ENCODE data around the gene ZBP1. TPM values are rescaled to one million over a fixed set of nuclear protein-coding genes. Genes with fewer than 3 reads are reported as not detected.
A peak's percentile ranks its signal among the peaks of the same experiment; 100 is the strongest.

Gene ZBP1
- total RNA-seq, 6 donors from 2014 or later, result 3.2 to 9.4 (median 4.8) TPM

- DNase-seq (no peak), ATAC-seq (ENCODE audit: low FRiP score in 2 of 2) (no peak)
- H3K4me1 ChIP-seq, result no peaks in the 10 kb centered on the region
- no peak overlapping the region for H3K27ac ChIP-seq
- WGBS, 2 donors, result 85 to 90% methylated on average over 11 of the region's 11 CpGs
- H3K4me3 ChIP-seq, result no peak overlapping the region
- H3K36me3 ChIP-seq, result no peaks in the 10 kb centered on the region
- H3K9me3 ChIP-seq, result no peaks in the 10 kb centered on the region
- no peak for TF ChIP-seq POLR2AphosphoS5 (IDR thresholded peaks at IDR 0.05)
- no peak for TF ChIP-seq CTCF (IDR thresholded peaks at IDR 0.05)
- TF ChIP-seq EP300 (IDR thresholded peaks at IDR 0.05), result no peak
- TF ChIP-seq POLR2A (IDR thresholded peaks at IDR 0.05), result no peak
- H3K27me3 ChIP-seq, result no peaks in the 10 kb centered on the region
These were observed 55.1 kb downstream of the ZBP1 start for GRCh38 chr20:57564951-57565642.

GRCh38 chr20:57564180-57564802 lies 55.9 kb downstream of the ZBP1 start:
- H3K4me1 ChIP-seq, result no peaks in the 10 kb centered on the region
- whole genome bisulfite sequencing, 2 donors, result 83 to 88% methylated on average over 13 to 14 of the region's 14 CpGs
- no peak overlapping the region for H3K27ac ChIP-seq
- H3K27me3 ChIP-seq, result no peaks in the 10 kb centered on the region
- H3K9me3 ChIP-seq, result no peaks in the 10 kb centered on the region
- H3K36me3 ChIP-seq, result no peaks in the 10 kb centered on the region
- no peak overlapping the region for H3K4me3 ChIP-seq
- TF ChIP-seq POLR2AphosphoS5 (IDR thresholded peaks at IDR 0.05) (no peak), CTCF (IDR thresholded peaks at IDR 0.05) (no peak), POLR2A (IDR thresholded peaks at IDR 0.05) (no peak), EP300 (IDR thresholded peaks at IDR 0.05) (no peak)
- ATAC-seq (ENCODE audit: low FRiP score in 2 of 2) (no peak), DNase-seq (no peak)

GRCh38 chr20:57563522-57563921 lies 56.7 kb downstream of the ZBP1 start:
- Histone ChIP-seq H3K27ac (no peak overlapping the region), H3K9me3 (no peaks in the 10 kb centered on the region), H3K36me3 (no peaks in the 10 kb centered on the region), H3K4me1 (no peaks in the 10 kb centered on the region), H3K27me3 (no peaks in the 10 kb centered on the region), H3K4me3 (no peak overlapping the region)
- ATAC-seq (ENCODE audit: low FRiP score in 2 of 2) (no peak), DNase-seq (no peak)
- TF ChIP-seq CTCF (IDR thresholded peaks at IDR 0.05) (no peak), EP300 (IDR thresholded peaks at IDR 0.05) (no peak)
- WGBS, 2 donors, result 97 to 99% methylated on average over 12 of the region's 12 CpGs

- no peaks in the 10 kb centered on the region for H3K9me3 ChIP-seq
- DNase-seq, result peak in 1 of 2 donors; percentile 59
- TF ChIP-seq POLR2A (IDR thresholded peaks at IDR 0.05) (no peak), EP300 (IDR thresholded peaks at IDR 0.05) (no peak), CTCF (IDR thresholded peaks at IDR 0.05) (no peak), POLR2AphosphoS5 (IDR thresholded peaks at IDR 0.05) (no peak)
- 93 to 94% methylated on average over 35 of the region's 35 CpGs for WGBS, 2 donors
- no peak for ATAC-seq (ENCODE audit: low FRiP score in 2 of 2)
- no peak overlapping the region for H3K27ac ChIP-seq
- H3K27me3 ChIP-seq, result no peaks in the 10 kb centered on the region
- no peak overlapping the region for H3K4me3 ChIP-seq
- H3K4me1 ChIP-seq, result no peaks in the 10 kb centered on the region
- no peaks in the 10 kb centered on the region for H3K36me3 ChIP-seq
These were observed 57.4 kb downstream of the ZBP1 start for GRCh38 chr20:57562541-57563465.

Data from upper lobe of left lung (tissue), 6 donors.